Neural progenitor cell (in vitro differentiated cells): ENCODE measurements around the gene HSPA2. TPM values are rescaled to one million over a fixed set of nuclear protein-coding genes. Genes with fewer than 3 reads are reported as not detected.

Experiments
- DNase-seq: peaks from one replicate; pipeline ENCODE4 v3.0.0-alpha.2; 2016; ENCODE audit warnings: low spot score
- H2AFZ ChIP-seq: fragments of 200-600 bp; sonication (generic); replicated peaks from 2 replicates; pipeline ENCODE4 v1.6.1; 2016; ENCODE audit warnings: antibody characterized with exemption
- H3F3A ChIP-seq: fragments of 200-600 bp; sonication (generic); 2 replicates; pipeline ENCODE4 v1.6.1; 2016; ENCODE audit warnings: antibody characterized with exemption, low read depth
- H3K27ac ChIP-seq: fragments of 200-600 bp; sonication (generic); 2 replicates; pipeline ENCODE4 v1.5.1; 2016; ENCODE audit warnings: mild to moderate bottlenecking
- H3K27me3 ChIP-seq: fragments of 200-600 bp; sonication (generic); 2 replicates; pipeline ENCODE4 v1.6.1; 2016; ENCODE audit warnings: mild to moderate bottlenecking, moderate library complexity
- H3K36me3 ChIP-seq: fragments of 200-600 bp; sonication (generic); 2 replicates; pipeline ENCODE4 v1.5.1; 2016
- H3K4me1 ChIP-seq: fragments of 200-600 bp; sonication (generic); 2 replicates; pipeline ENCODE4 v1.6.1; 2016; ENCODE audit warnings: mixed run types
- H3K4me2 ChIP-seq: fragments of 200-600 bp; sonication (generic); 2 replicates; pipeline ENCODE4 v1.6.1; 2016
- H3K4me3 ChIP-seq: fragments of 200-600 bp; sonication (generic); 2 replicates; pipeline ENCODE4 v1.5.1; 2016
- H3K79me2 ChIP-seq: fragments of 200-600 bp; sonication (generic); 2 replicates; pipeline ENCODE4 v1.6.1; 2016; ENCODE audit warnings: low read depth
- H3K9ac ChIP-seq: fragments of 200-600 bp; sonication (generic); 2 replicates; pipeline ENCODE4 v1.6.1; 2016
- H3K9me3 ChIP-seq: fragments of 200-600 bp; sonication (generic); 2 replicates; pipeline ENCODE4 v1.5.1; 2016; ENCODE audit warnings: low read depth
- H4K20me1 ChIP-seq: fragments of 200-600 bp; sonication (generic); 2 replicates; pipeline ENCODE4 v1.6.1; 2016; ENCODE audit warnings: low read depth
- H3K27ac Mint-ChIP-seq: 3 replicates; pipeline ENCODE4 v1.8.0; 2021; ENCODE audit warnings: mixed read lengths
- H3K27me3 Mint-ChIP-seq: 2 replicates; pipeline ENCODE4 v1.8.0; 2022; ENCODE audit warnings: low read depth, mild to moderate bottlenecking, inconsistent platforms, moderate library complexity, mixed read lengths; ENCODE audit not compliant: insufficient read depth
- H3K36me3 Mint-ChIP-seq: 3 replicates; pipeline ENCODE4 v1.8.0; 2021; ENCODE audit warnings: mixed read lengths
- H3K4me1 Mint-ChIP-seq: 3 replicates; pipeline ENCODE4 v1.8.0; 2021; ENCODE audit warnings: mixed read lengths
- H3K4me3 Mint-ChIP-seq: 3 replicates; pipeline ENCODE4 v1.8.0; 2021; ENCODE audit warnings: mild to moderate bottlenecking, moderate library complexity, mixed read lengths
- H3K9me3 Mint-ChIP-seq: 3 replicates; pipeline ENCODE4 v1.8.0; 2020; ENCODE audit warnings: mixed read lengths
- CTCF ChIP-seq: fragments of 200-600 bp; sonication (generic); IDR thresholded peaks from 2 replicates; pipeline ENCODE4 v1.5.1; 2017; ENCODE audit warnings: antibody characterized with exemption, mild to moderate bottlenecking
- EZH2 ChIP-seq: fragments of 200-600 bp; sonication (generic); IDR thresholded peaks from 2 replicates; pipeline ENCODE4 v1.6.1; 2017; ENCODE audit warnings: antibody characterized with exemption, mild to moderate bottlenecking, moderate library complexity
- EZH2phosphoT487 ChIP-seq: fragments of 200-600 bp; sonication (generic); IDR thresholded peaks from 2 replicates; pipeline ENCODE4 v1.6.1; 2017; ENCODE audit warnings: antibody characterized with exemption
- total RNA-seq: library from RNA; depleted of rRNA; stranded (reverse); fragments of >200 nt; gene quantifications from 2 replicates; pipeline ENCODE4 v1.2.3, GENCODE V29; 2015; ENCODE audit warnings: low replicate concordance

Gene HSPA2
- total RNA-seq, 1 donor from 2014 or later = 5.5 TPM

- Histone ChIP-seq H3K4me2 (no peak overlapping the region), H3K79me2 (peaks cover 89% of the 10 kb centered on the region), H3K9me3 (no peaks in the 10 kb centered on the region), H4K20me1 (peaks cover 62% of the 10 kb centered on the region), H2AFZ (no peak overlapping the region), H3F3A (peaks cover 26% of the 10 kb centered on the region), H3K4me1 (peaks cover 18% of the 10 kb centered on the region), H3K36me3 (no peaks in the 10 kb centered on the region), H3K27ac (no peak overlapping the region), H3K4me3 (no peak overlapping the region), H3K27me3 (no peaks in the 10 kb centered on the region), H3K9ac (no peak overlapping the region)
- H3K4me3 Mint-ChIP-seq = no peak overlapping the region
- H3K36me3 Mint-ChIP-seq = no peaks in the 10 kb centered on the region
- no peaks in the 10 kb centered on the region for H3K27me3 Mint-ChIP-seq
- TF ChIP-seq EZH2phosphoT487 (no peak), CTCF (no peak)
- peaks cover 31% of the 10 kb centered on the region for H3K4me1 Mint-ChIP-seq
- peak; percentile 23 for DNase-seq
- no peak overlapping the region for H3K27ac Mint-ChIP-seq
- no peaks in the 10 kb centered on the region for H3K9me3 Mint-ChIP-seq
These were observed 31.5 kb upstream of the HSPA2 start for GRCh38 chr14:64509036-64509435.

GRCh38 chr14:64510825-64511671 lies 29.5 kb upstream of the HSPA2 start:
- no peaks in the 10 kb centered on the region for H3K36me3 ChIP-seq
- no peaks in the 10 kb centered on the region for H3K9me3 Mint-ChIP-seq
- peak; percentile 80 for DNase-seq
- H2AFZ ChIP-seq = no peak overlapping the region
- H3K79me2 ChIP-seq = peaks cover 98% of the 10 kb centered on the region
- H3K27ac ChIP-seq = no peak overlapping the region
- H3K27ac Mint-ChIP-seq = no peak overlapping the region
- H4K20me1 ChIP-seq = peaks cover 66% of the 10 kb centered on the region
- TF ChIP-seq CTCF (peak; percentile 97), EZH2phosphoT487 (no peak)
- H3K4me3 Mint-ChIP-seq = no peak overlapping the region
- no peak overlapping the region for H3K4me3 ChIP-seq
- H3K9me3 ChIP-seq = no peaks in the 10 kb centered on the region
- H3K4me1 Mint-ChIP-seq = peaks cover 24% of the 10 kb centered on the region
- H3F3A ChIP-seq = peaks cover 8% of the 10 kb centered on the region
- H3K27me3 Mint-ChIP-seq = no peaks in the 10 kb centered on the region
- H3K36me3 Mint-ChIP-seq = no peaks in the 10 kb centered on the region
- H3K27me3 ChIP-seq = no peaks in the 10 kb centered on the region
- no peak overlapping the region for H3K9ac ChIP-seq
- no peak overlapping the region for H3K4me2 ChIP-seq
- peaks cover 15% of the 10 kb centered on the region for H3K4me1 ChIP-seq

GRCh38 chr14:64513271-64513670 lies 27.3 kb upstream of the HSPA2 start:
- H4K20me1 ChIP-seq = peaks cover 58% of the 10 kb centered on the region
- H3K9me3 Mint-ChIP-seq = no peaks in the 10 kb centered on the region

More at GRCh38 chr14:64513271-64513670, 27.3 kb upstream of the HSPA2 start:
- no peak overlapping the region for H3K4me3 Mint-ChIP-seq
- no peak overlapping the region for H3K27ac Mint-ChIP-seq
- peaks cover 8% of the 10 kb centered on the region for H3F3A ChIP-seq
- peaks cover 7% of the 10 kb centered on the region for H3K4me1 ChIP-seq
- no peak overlapping the region for H3K4me2 ChIP-seq
- H2AFZ ChIP-seq = no peak overlapping the region
- no peak overlapping the region for H3K9ac ChIP-seq
- H3K27me3 ChIP-seq = no peaks in the 10 kb centered on the region
- H3K36me3 ChIP-seq = no peaks in the 10 kb centered on the region
- peaks cover 11% of the 10 kb centered on the region for H3K4me1 Mint-ChIP-seq
- TF ChIP-seq CTCF = no peak
- TF ChIP-seq EZH2phosphoT487 = no peak
- no peak for TF ChIP-seq EZH2
- no peaks in the 10 kb centered on the region for H3K9me3 ChIP-seq
- H3K36me3 Mint-ChIP-seq = no peaks in the 10 kb centered on the region
- no peaks in the 10 kb centered on the region for H3K27me3 Mint-ChIP-seq
- no peak overlapping the region for H3K27ac ChIP-seq
- H3K79me2 ChIP-seq = peaks cover 98% of the 10 kb centered on the region
- no peak for DNase-seq
- no peak overlapping the region for H3K4me3 ChIP-seq
